LNCaP clone FGC (cell line): ENCODE data around the gene PLEKHG5.

Experiments used
- DNase-seq: peaks from one replicate; pipeline ENCODE4 v3.0.0-alpha.2; 2011; ENCODE audit warnings: low read depth
- H3K4me3 ChIP-seq: 2 replicates; pipeline ENCODE4 v1.5.1; 2011; ENCODE audit warnings: mild to moderate bottlenecking, low read depth, low read length, control low read depth
- CTCF ChIP-seq: IDR thresholded peaks from 2 replicates; pipeline ENCODE4 v1.5.1; 2012; ENCODE audit warnings: mild to moderate bottlenecking; ENCODE audit not compliant: control insufficient read depth, insufficient read depth; ENCODE audit errors: extremely low read depth

PLEKHG5 gene

GRCh38 chr1:6491966-6492365 is 499 bp upstream of the PLEKHG5 start:
- no peak for TF ChIP-seq CTCF
- DNase-seq, result no peak
- no peak overlapping the region for H3K4me3 ChIP-seq

GRCh38 chr1:6491081-6491449 is 402 bp downstream of the PLEKHG5 start:
- TF ChIP-seq CTCF, result no peak
- peak overlapping the region; percentile 100 for H3K4me3 ChIP-seq
- DNase-seq, result no peak

- 0 out of 2 replicates have a peak, but pooled peaks have one; percentile 6 for TF ChIP-seq CTCF
- DNase-seq, result peak; percentile 19
- peak overlapping the region; percentile 100 for H3K4me3 ChIP-seq
Observed at GRCh38 chr1:6490181-6491080, 1.0 kb downstream of the PLEKHG5 start.

GRCh38 chr1:6489799-6490180 is 1.7 kb downstream of the PLEKHG5 start:
- TF ChIP-seq CTCF, result peak; percentile 92
- H3K4me3 ChIP-seq, result peak overlapping the region; percentile 100
- DNase-seq, result peak; percentile 15

GRCh38 chr1:6489383-6489765 is 2.1 kb downstream of the PLEKHG5 start:
- peak overlapping the region; percentile 100; the same call in 1 of the 2 replicates for H3K4me3 ChIP-seq
- DNase-seq, result no peak
- no peak for TF ChIP-seq CTCF

GRCh38 chr1:6488602-6489382 is 2.7 kb downstream of the PLEKHG5 start:
- DNase-seq, result no peak
- no peak for TF ChIP-seq CTCF
- H3K4me3 ChIP-seq, result no peak overlapping the region
